Stomach smooth muscle (tissue), 2 donors: Measurements from ENCODE around the gene LDLRAD3.

ENCODE experiments used
- H3K27ac ChIP-seq: one replicate; pipeline ENCODE4 v1.7.0; 2013; ENCODE audit warnings: mild to moderate bottlenecking, low read length, inconsistent platforms
- H3K27me3 ChIP-seq, 2 donors: one replicate each; pipeline ENCODE4 v1.7.0; 2013; ENCODE audit warnings: low read length in 2 of 2; ENCODE audit not compliant: insufficient read depth in 2 of 2, control insufficient read depth in 1 of 2
- H3K36me3 ChIP-seq, 2 donors: one replicate each; pipeline ENCODE4 v1.7.0; 2013; ENCODE audit warnings: low read length in 2 of 2; ENCODE audit not compliant: control insufficient read depth in 2 of 2, insufficient read depth in 2 of 2
- H3K4me1 ChIP-seq: one replicate; pipeline ENCODE4 v1.7.0; 2013; ENCODE audit warnings: low read length; ENCODE audit not compliant: control insufficient read depth, insufficient read depth
- H3K4me3 ChIP-seq, 2 donors: one replicate each; pipeline ENCODE4 v1.7.0; 2013; ENCODE audit warnings: low read length in 2 of 2
- H3K9ac ChIP-seq, 2 donors: one replicate each; pipeline ENCODE4 v1.7.0; 2013; ENCODE audit warnings: low read length in 2 of 2, mild to moderate bottlenecking in 1 of 2
- H3K9me3 ChIP-seq, 2 donors: one replicate each; pipeline ENCODE4 v1.7.0; 2013; ENCODE audit warnings: low read length in 2 of 2; ENCODE audit not compliant: control insufficient read depth in 2 of 2
- donor health status: healthy.
- donor health status: Pancreatic carcinoma.

Gene LDLRAD3

GRCh38 chr11:36193721-36194120 lies 249.9 kb downstream of the LDLRAD3 start:
- H3K4me3 ChIP-seq: no peak overlapping the region
- peaks cover 2% of the 10 kb centered on the region for H3K4me1 ChIP-seq
- H3K27ac ChIP-seq: no peak overlapping the region
- H3K36me3 ChIP-seq: peaks cover 0 to 2% of the 10 kb centered on the region in 2 donors
- no peak overlapping the region for H3K9ac ChIP-seq
- no peaks in the 10 kb centered on the region for H3K27me3 ChIP-seq
- no peaks in the 10 kb centered on the region for H3K9me3 ChIP-seq

GRCh38 chr11:36195496-36196354 lies 251.9 kb downstream of the LDLRAD3 start:
- Histone ChIP-seq H3K9me3 (no peaks in the 10 kb centered on the region), H3K27me3 (no peaks in the 10 kb centered on the region), H3K36me3 (peaks cover 0 to 2% of the 10 kb centered on the region in 2 donors), H3K9ac (no peak overlapping the region), H3K4me1 (peaks cover 2% of the 10 kb centered on the region), H3K4me3 (no peak overlapping the region), H3K27ac (no peak overlapping the region)

- H3K9ac ChIP-seq: no peak overlapping the region
- H3K4me1 ChIP-seq: peaks cover 2% of the 10 kb centered on the region
- H3K36me3 ChIP-seq: peaks cover 0 to 2% of the 10 kb centered on the region in 2 donors
- no peak overlapping the region for H3K4me3 ChIP-seq
- H3K9me3 ChIP-seq: no peaks in the 10 kb centered on the region
- no peak overlapping the region for H3K27ac ChIP-seq
- H3K27me3 ChIP-seq: no peaks in the 10 kb centered on the region
Observed at GRCh38 chr11:36196411-36196998, 252.6 kb downstream of the LDLRAD3 start.

GRCh38 chr11:36201411-36201810 lies 257.5 kb downstream of the LDLRAD3 start:
- Histone ChIP-seq H3K36me3 (peaks cover 0 to 2% of the 10 kb centered on the region in 2 donors), H3K27ac (no peak overlapping the region), H3K9me3 (no peaks in the 10 kb centered on the region), H3K4me1 (peaks cover 2% of the 10 kb centered on the region), H3K27me3 (no peaks in the 10 kb centered on the region), H3K9ac (no peak overlapping the region), H3K4me3 (no peak overlapping the region)

- H3K27ac ChIP-seq: no peak overlapping the region
- no peaks in the 10 kb centered on the region for H3K27me3 ChIP-seq
- no peak overlapping the region for H3K4me3 ChIP-seq
- H3K9me3 ChIP-seq: no peaks in the 10 kb centered on the region
- no peaks in the 10 kb centered on the region for H3K36me3 ChIP-seq
- H3K4me1 ChIP-seq: no peaks in the 10 kb centered on the region
- no peak overlapping the region for H3K9ac ChIP-seq
Observed at GRCh38 chr11:36205536-36205935, 261.7 kb downstream of the LDLRAD3 start.

GRCh38 chr11:36210529-36210928 lies 266.7 kb downstream of the LDLRAD3 start:
- Histone ChIP-seq H3K4me3 (no peak overlapping the region), H3K27ac (no peak overlapping the region), H3K9me3 (no peaks in the 10 kb centered on the region), H3K9ac (no peak overlapping the region), H3K4me1 (no peaks in the 10 kb centered on the region), H3K27me3 (no peaks in the 10 kb centered on the region), H3K36me3 (no peaks in the 10 kb centered on the region)

- Histone ChIP-seq H3K9me3 (no peaks in the 10 kb centered on the region), H3K4me1 (no peaks in the 10 kb centered on the region), H3K27me3 (no peaks in the 10 kb centered on the region), H3K27ac (no peak overlapping the region), H3K4me3 (no peak overlapping the region), H3K36me3 (no peaks in the 10 kb centered on the region), H3K9ac (no peak overlapping the region)
Observed at GRCh38 chr11:36211761-36212430, 268.0 kb downstream of the LDLRAD3 start.

- Histone ChIP-seq H3K27me3 (no peaks in the 10 kb centered on the region), H3K4me1 (no peaks in the 10 kb centered on the region), H3K36me3 (no peaks in the 10 kb centered on the region)
Observed at GRCh38 chr11:36212564-36213392, 268.9 kb downstream of the LDLRAD3 start.

GRCh38 chr11:36213393-36213840 lies 269.6 kb downstream of the LDLRAD3 start:
- H3K4me3 ChIP-seq: no peak overlapping the region
- no peaks in the 10 kb centered on the region for H3K4me1 ChIP-seq
- H3K27ac ChIP-seq: no peak overlapping the region
- no peaks in the 10 kb centered on the region for H3K27me3 ChIP-seq
- H3K9me3 ChIP-seq: peaks cover 0 to 4% of the 10 kb centered on the region in 2 donors
- H3K9ac ChIP-seq: no peak overlapping the region
- H3K36me3 ChIP-seq: no peaks in the 10 kb centered on the region

More at GRCh38 chr11:36212564-36213392, 268.9 kb downstream of the LDLRAD3 start:
- Histone ChIP-seq H3K27ac (no peak overlapping the region), H3K9ac (no peak overlapping the region), H3K9me3 (no peaks in the 10 kb centered on the region), H3K4me3 (no peak overlapping the region)

GRCh38 chr11:36214480-36214879 lies 270.6 kb downstream of the LDLRAD3 start:
- Histone ChIP-seq H3K4me1 (no peaks in the 10 kb centered on the region), H3K27me3 (no peaks in the 10 kb centered on the region), H3K9me3 (peaks cover 0 to 5% of the 10 kb centered on the region in 2 donors), H3K9ac (no peak overlapping the region), H3K27ac (no peak overlapping the region), H3K4me3 (no peak overlapping the region), H3K36me3 (no peaks in the 10 kb centered on the region)
